ENCODE data around the gene STRIP1.

STRIP1 gene

DNA sequence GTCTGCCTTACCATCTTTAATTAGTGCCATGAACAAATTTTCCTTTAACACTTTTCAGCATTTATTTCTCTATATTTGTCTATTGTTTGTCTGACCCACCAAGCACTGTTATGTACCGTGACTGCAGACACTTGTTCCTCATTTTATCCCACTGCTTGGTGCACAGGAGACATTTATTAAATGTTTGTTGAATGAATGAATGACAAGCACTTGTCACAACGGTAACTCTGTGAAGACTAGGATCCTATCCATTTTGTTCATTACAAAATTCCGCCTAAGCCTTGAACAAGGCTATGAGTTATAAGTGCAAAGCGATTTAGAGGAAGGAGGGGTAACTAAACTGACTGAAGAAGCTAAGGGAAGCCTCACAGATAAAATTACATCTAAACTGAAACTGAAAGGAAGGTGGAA, 379 bp upstream of the STRIP1 start:
- TF ChIP-seq ZFP3 (CRISPR knock-in tag; IDR thresholded peaks at IDR 0.05) (no peak), ZC3H10 (CRISPR knock-in tag; IDR thresholded peaks at IDR 0.05) (no peak), ZNF8 (CRISPR knock-in tag; IDR thresholded peaks at IDR 0.05) (no peak), TCF4 (CRISPR knock-in tag; IDR thresholded peaks at IDR 0.05; ENCODE audit: borderline replicate concordance) (no peak), ZNF70 (CRISPR knock-in tag; IDR thresholded peaks at IDR 0.05) (no peak), TOX (CRISPR knock-in tag; IDR thresholded peaks at IDR 0.05; ENCODE audit: borderline replicate concordance) (no peak), ZNF565 (CRISPR knock-in tag; conservative IDR thresholded peaks at IDR 0.05; ENCODE audit: low read depth) (no peak), BACH2 (CRISPR knock-in tag; IDR thresholded peaks at IDR 0.05; ENCODE audit: borderline replicate concordance) (no peak), ZFP30 (CRISPR knock-in tag; IDR thresholded peaks at IDR 0.05) (no peak), CSDC2 (CRISPR knock-in tag; IDR thresholded peaks at IDR 0.05) (no peak), RARB (CRISPR knock-in tag; IDR thresholded peaks at IDR 0.05) (no peak), ISL1 (CRISPR knock-in tag; IDR thresholded peaks at IDR 0.05) (no peak), SNAI2 (CRISPR knock-in tag; IDR thresholded peaks at IDR 0.05) (no peak), ESRRG (CRISPR knock-in tag; IDR thresholded peaks at IDR 0.05) (no peak), GLIS3 (CRISPR knock-in tag; IDR thresholded peaks at IDR 0.05) (no peak)
- TF ChIP-seq, protein P1, sequence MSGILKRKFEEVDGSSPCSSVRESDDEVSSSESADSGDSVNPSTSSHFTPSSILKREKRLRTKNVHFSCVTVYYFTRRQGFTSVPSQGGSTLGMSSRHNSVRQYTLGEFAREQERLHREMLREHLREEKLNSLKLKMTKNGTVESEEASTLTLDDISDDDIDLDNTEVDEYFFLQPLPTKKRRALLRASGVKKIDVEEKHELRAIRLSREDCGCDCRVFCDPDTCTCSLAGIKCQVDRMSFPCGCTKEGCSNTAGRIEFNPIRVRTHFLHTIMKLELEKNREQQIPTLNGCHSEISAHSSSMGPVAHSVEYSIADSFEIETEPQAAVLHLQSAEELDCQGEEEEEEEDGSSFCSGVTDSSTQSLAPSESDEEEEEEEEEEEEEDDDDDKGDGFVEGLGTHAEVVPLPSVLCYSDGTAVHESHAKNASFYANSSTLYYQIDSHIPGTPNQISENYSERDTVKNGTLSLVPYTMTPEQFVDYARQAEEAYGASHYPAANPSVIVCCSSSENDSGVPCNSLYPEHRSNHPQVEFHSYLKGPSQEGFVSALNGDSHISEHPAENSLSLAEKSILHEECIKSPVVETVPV (CRISPR knock-in tag; IDR thresholded peaks at IDR 0.05) = no peak
- TF ChIP-seq, protein P2, sequence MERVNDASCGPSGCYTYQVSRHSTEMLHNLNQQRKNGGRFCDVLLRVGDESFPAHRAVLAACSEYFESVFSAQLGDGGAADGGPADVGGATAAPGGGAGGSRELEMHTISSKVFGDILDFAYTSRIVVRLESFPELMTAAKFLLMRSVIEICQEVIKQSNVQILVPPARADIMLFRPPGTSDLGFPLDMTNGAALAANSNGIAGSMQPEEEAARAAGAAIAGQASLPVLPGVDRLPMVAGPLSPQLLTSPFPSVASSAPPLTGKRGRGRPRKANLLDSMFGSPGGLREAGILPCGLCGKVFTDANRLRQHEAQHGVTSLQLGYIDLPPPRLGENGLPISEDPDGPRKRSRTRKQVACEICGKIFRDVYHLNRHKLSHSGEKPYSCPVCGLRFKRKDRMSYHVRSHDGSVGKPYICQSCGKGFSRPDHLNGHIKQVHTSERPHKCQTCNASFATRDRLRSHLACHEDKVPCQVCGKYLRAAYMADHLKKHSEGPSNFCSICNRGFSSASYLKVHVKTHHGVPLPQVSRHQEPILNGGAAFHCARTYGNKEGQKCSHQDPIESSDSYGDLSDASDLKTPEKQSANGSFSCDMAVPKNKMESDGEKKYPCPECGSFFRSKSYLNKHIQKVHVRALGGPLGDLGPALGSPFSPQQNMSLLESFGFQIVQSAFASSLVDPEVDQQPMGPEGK (CRISPR knock-in tag; IDR thresholded peaks at IDR 0.05; ENCODE audit: borderline replicate concordance) = no peak
- TF ChIP-seq, protein P3, sequence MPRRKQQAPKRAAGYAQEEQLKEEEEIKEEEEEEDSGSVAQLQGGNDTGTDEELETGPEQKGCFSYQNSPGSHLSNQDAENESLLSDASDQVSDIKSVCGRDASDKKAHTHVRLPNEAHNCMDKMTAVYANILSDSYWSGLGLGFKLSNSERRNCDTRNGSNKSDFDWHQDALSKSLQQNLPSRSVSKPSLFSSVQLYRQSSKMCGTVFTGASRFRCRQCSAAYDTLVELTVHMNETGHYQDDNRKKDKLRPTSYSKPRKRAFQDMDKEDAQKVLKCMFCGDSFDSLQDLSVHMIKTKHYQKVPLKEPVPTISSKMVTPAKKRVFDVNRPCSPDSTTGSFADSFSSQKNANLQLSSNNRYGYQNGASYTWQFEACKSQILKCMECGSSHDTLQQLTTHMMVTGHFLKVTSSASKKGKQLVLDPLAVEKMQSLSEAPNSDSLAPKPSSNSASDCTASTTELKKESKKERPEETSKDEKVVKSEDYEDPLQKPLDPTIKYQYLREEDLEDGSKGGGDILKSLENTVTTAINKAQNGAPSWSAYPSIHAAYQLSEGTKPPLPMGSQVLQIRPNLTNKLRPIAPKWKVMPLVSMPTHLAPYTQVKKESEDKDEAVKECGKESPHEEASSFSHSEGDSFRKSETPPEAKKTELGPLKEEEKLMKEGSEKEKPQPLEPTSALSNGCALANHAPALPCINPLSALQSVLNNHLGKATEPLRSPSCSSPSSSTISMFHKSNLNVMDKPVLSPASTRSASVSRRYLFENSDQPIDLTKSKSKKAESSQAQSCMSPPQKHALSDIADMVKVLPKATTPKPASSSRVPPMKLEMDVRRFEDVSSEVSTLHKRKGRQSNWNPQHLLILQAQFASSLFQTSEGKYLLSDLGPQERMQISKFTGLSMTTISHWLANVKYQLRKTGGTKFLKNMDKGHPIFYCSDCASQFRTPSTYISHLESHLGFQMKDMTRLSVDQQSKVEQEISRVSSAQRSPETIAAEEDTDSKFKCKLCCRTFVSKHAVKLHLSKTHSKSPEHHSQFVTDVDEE (CRISPR knock-in tag; IDR thresholded peaks at IDR 0.05) = no peak
- TF ChIP-seq, protein P4, sequence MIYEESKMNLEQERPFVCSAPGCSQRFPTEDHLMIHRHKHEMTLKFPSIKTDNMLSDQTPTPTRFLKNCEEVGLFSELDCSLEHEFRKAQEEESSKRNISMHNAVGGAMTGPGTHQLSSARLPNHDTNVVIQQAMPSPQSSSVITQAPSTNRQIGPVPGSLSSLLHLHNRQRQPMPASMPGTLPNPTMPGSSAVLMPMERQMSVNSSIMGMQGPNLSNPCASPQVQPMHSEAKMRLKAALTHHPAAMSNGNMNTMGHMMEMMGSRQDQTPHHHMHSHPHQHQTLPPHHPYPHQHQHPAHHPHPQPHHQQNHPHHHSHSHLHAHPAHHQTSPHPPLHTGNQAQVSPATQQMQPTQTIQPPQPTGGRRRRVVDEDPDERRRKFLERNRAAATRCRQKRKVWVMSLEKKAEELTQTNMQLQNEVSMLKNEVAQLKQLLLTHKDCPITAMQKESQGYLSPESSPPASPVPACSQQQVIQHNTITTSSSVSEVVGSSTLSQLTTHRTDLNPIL (CRISPR knock-in tag; IDR thresholded peaks at IDR 0.05; ENCODE audit: low read depth) = no peak
- ATAC-seq = no peak

DNA sequence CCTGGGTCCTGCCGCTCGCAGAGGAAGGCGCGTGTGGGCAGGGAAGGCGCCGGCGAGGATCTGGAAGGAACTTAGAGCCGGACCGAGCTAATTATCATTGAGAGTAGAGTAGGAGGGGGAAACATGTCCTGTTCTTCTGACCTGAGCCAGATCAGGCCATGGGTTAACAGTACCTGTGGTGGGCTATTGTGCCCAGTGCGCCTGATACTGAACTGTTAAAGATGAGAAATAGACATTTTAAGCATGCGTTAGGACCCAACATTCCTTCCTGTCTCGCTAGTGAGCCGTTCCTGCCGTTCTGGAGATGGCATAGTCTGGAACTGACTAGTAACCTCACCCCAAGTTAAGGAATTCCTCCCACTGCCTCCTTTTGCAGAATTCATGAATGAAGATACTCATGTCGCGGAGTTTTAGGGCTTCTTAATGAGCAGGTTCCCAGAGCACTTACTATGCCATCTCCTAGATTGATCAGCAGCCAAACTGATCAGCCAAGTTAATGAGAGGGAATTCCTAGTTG, 870 bp downstream of the STRIP1 start:
- no peak for TF ChIP-seq ZC3H10 (CRISPR knock-in tag; IDR thresholded peaks at IDR 0.05)
- TF ChIP-seq ISL1 (CRISPR knock-in tag; IDR thresholded peaks at IDR 0.05) = no peak
- TF ChIP-seq, protein P3 (CRISPR knock-in tag; IDR thresholded peaks at IDR 0.05) = no peak
- no peak for TF ChIP-seq CSDC2 (CRISPR knock-in tag; IDR thresholded peaks at IDR 0.05)
- peak; percentile 65 for ATAC-seq

DNA sequence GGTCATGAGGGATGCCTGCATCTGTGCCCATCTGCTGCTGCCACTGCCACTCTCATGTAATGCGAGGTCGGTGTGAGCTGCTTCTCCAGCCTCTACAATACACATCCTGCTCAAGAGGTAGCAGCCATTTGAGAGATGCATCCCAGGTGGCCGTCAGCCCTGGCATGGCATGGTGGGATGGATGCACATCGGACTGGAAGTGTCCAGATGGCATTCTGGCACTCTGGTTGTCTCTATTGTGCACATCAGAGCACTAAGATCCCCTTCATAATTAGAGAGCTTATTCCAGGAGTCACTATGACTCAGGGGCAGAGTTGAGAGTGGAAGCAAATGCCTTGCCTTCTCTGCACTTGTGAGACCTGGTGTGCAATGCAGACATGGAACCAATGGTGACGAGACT, 3.8 kb downstream of the STRIP1 start:
- ATAC-seq = no peak
- no peak for TF ChIP-seq ZC3H10 (CRISPR knock-in tag; IDR thresholded peaks at IDR 0.05)
- TF ChIP-seq SNAI2 (CRISPR knock-in tag; IDR thresholded peaks at IDR 0.05) = no peak
- TF ChIP-seq ESRRG (CRISPR knock-in tag; IDR thresholded peaks at IDR 0.05) = no peak
- TF ChIP-seq, protein P2 (CRISPR knock-in tag; IDR thresholded peaks at IDR 0.05; ENCODE audit: borderline replicate concordance) = no peak
- TF ChIP-seq BACH2 (CRISPR knock-in tag; IDR thresholded peaks at IDR 0.05; ENCODE audit: borderline replicate concordance) = no peak
- TF ChIP-seq PPARA (CRISPR knock-in tag; IDR thresholded peaks at IDR 0.05; ENCODE audit: borderline replicate concordance) = no peak
- no peak for TF ChIP-seq OSR1 (CRISPR knock-in tag; IDR thresholded peaks at IDR 0.05)
- TF ChIP-seq TCF4 (CRISPR knock-in tag; IDR thresholded peaks at IDR 0.05; ENCODE audit: borderline replicate concordance) = no peak
- TF ChIP-seq ZNF8 (CRISPR knock-in tag; IDR thresholded peaks at IDR 0.05) = no peak
- no peak for TF ChIP-seq RARB (CRISPR knock-in tag; IDR thresholded peaks at IDR 0.05)
- TF ChIP-seq ISL1 (CRISPR knock-in tag; IDR thresholded peaks at IDR 0.05) = no peak
- no peak for TF ChIP-seq ZNF565 (CRISPR knock-in tag; conservative IDR thresholded peaks at IDR 0.05; ENCODE audit: low read depth)
- no peak for TF ChIP-seq ZFP30 (CRISPR knock-in tag; IDR thresholded peaks at IDR 0.05)
- TF ChIP-seq, protein P1 (CRISPR knock-in tag; IDR thresholded peaks at IDR 0.05) = no peak
- no peak for TF ChIP-seq GLIS3 (CRISPR knock-in tag; IDR thresholded peaks at IDR 0.05)
- TF ChIP-seq ARNTL (CRISPR knock-in tag; IDR thresholded peaks at IDR 0.05; ENCODE audit: borderline replicate concordance, low read depth) = no peak
